ENCODE results near the gene CDH9. TPM values are rescaled to one million over a fixed set of nuclear protein-coding genes. Genes with fewer than 3 reads are reported as not detected.

The CDH9 gene
- total and polyA plus RNA-seq, 2 donors (not counting 1 experiment from before 2014, with no cell fraction given) = not detected

GRCh38 chr5:26903469-26903868, 134.9 kb downstream of the CDH9 start:
- no peaks in the 10 kb centered on the region for H3K27me3 Mint-ChIP-seq
- ChIA-PET CTCF (no interaction called here), POLR2A (no interaction called here)
- no peak overlapping the region for H3K4me2 ChIP-seq (replicated peaks; ENCODE audit: low read depth, low read length, poor library complexity, severe bottlenecking)
- WGBS (ENCODE audit: insufficient coverage) = 80% methylated on average over 1 of the region's 4 CpGs
- H3K27ac ChIP-seq (ENCODE audit: low read length in 2 of 2) = no peak overlapping the region
- H3K36me3 ChIP-seq (replicated peaks in 1 of 2; ENCODE audit: control extremely low read depth in 1 of 2, control insufficient read depth in 1 of 2, extremely low read depth in 1 of 2, insufficient read depth in 2 of 2, low read length in 1 of 2) = no peaks in the 10 kb centered on the region
- no peaks in the 10 kb centered on the region for H3K9me3 Mint-ChIP-seq (ENCODE audit: insufficient read depth)
- H3K4me3 ChIP-seq (ENCODE audit: control extremely low read depth in 1 of 5, extremely low read depth in 1 of 5, insufficient read depth in 1 of 5, low read depth in 2 of 5, low read length in 4 of 5) = no peak overlapping the region
- no peak overlapping the region for H2AFZ ChIP-seq (ENCODE audit: insufficient read depth, low read depth, low read length, poor library complexity, severe bottlenecking)
- no peaks in the 10 kb centered on the region for H3K79me2 ChIP-seq (ENCODE audit: control insufficient read depth, insufficient read depth, low read length)
- TF ChIP-seq EZH2 (IDR thresholded peaks at IDR 0.05; ENCODE audit: borderline replicate concordance, insufficient read depth, low read depth, low read length, poor library complexity, severe bottlenecking) = no peak
- TF ChIP-seq CTCF (IDR thresholded peaks at IDR 0.05) = no peak
- H3K9me3 ChIP-seq (ENCODE audit: control extremely low read depth in 1 of 3, control insufficient read depth in 2 of 3, insufficient read depth in 1 of 3, low read length in 2 of 3) = no peaks in the 10 kb centered on the region
- ATAC-seq (ENCODE audit: low read depth) (no peak), DNase-seq (no peak)
- intact Hi-C loops (cut with micrococcal nuclease) = no loop called here
- H3K4me3 Mint-ChIP-seq = no peak overlapping the region
- no peak overlapping the region for H3K27ac Mint-ChIP-seq
- no peaks in the 10 kb centered on the region for H3K4me1 Mint-ChIP-seq
- no peak overlapping the region for H3K9ac ChIP-seq (ENCODE audit: low read length)
- H3K27me3 ChIP-seq (replicated peaks in 1 of 4; ENCODE audit: control extremely low read depth in 1 of 4, control insufficient read depth in 3 of 4, insufficient read depth in 4 of 4, low read length in 3 of 4) = no peaks in the 10 kb centered on the region
- H3K4me1 ChIP-seq (ENCODE audit: control insufficient read depth in 2 of 2, insufficient read depth in 2 of 2, low read length in 2 of 2) = no peaks in the 10 kb centered on the region
- H4K20me1 ChIP-seq (ENCODE audit: control insufficient read depth, insufficient read depth, low read length, poor library complexity, severe bottlenecking) = no peaks in the 10 kb centered on the region

GRCh38 chr5:26894719-26895263, 143.6 kb downstream of the CDH9 start:
- no peaks in the 10 kb centered on the region for H3K4me1 Mint-ChIP-seq
- DNase-seq (no peak), ATAC-seq (ENCODE audit: low read depth) (no peak)
- H3K9ac ChIP-seq (ENCODE audit: low read length) = no peak overlapping the region
- peaks cover 5% of the 10 kb centered on the region for H3K9me3 Mint-ChIP-seq (ENCODE audit: insufficient read depth)
- ChIA-PET CTCF (no interaction called here), POLR2A (no interaction called here)
- intact Hi-C loops (cut with micrococcal nuclease) = no loop called here
- no peak overlapping the region for H3K4me3 ChIP-seq (ENCODE audit: control extremely low read depth in 1 of 5, extremely low read depth in 1 of 5, insufficient read depth in 1 of 5, low read depth in 2 of 5, low read length in 4 of 5)
- H3K4me1 ChIP-seq (ENCODE audit: control insufficient read depth in 2 of 2, insufficient read depth in 2 of 2, low read length in 2 of 2) = no peaks in the 10 kb centered on the region
- H3K27ac Mint-ChIP-seq = no peak overlapping the region
- H3K36me3 ChIP-seq (replicated peaks in 1 of 2; ENCODE audit: control extremely low read depth in 1 of 2, control insufficient read depth in 1 of 2, extremely low read depth in 1 of 2, insufficient read depth in 2 of 2, low read length in 1 of 2) = no peaks in the 10 kb centered on the region
- H2AFZ ChIP-seq (ENCODE audit: insufficient read depth, low read depth, low read length, poor library complexity, severe bottlenecking) = no peak overlapping the region
- no peaks in the 10 kb centered on the region for H3K79me2 ChIP-seq (ENCODE audit: control insufficient read depth, insufficient read depth, low read length)
- H3K27me3 ChIP-seq (replicated peaks in 1 of 4; ENCODE audit: control extremely low read depth in 1 of 4, control insufficient read depth in 3 of 4, insufficient read depth in 4 of 4, low read length in 3 of 4) = no peaks in the 10 kb centered on the region
- TF ChIP-seq EZH2 (IDR thresholded peaks at IDR 0.05; ENCODE audit: borderline replicate concordance, insufficient read depth, low read depth, low read length, poor library complexity, severe bottlenecking) (no peak), CTCF (IDR thresholded peaks at IDR 0.05) (no peak)
- no peaks in the 10 kb centered on the region for H4K20me1 ChIP-seq (ENCODE audit: control insufficient read depth, insufficient read depth, low read length, poor library complexity, severe bottlenecking)
- H3K9me3 ChIP-seq (ENCODE audit: control extremely low read depth in 1 of 3, control insufficient read depth in 2 of 3, insufficient read depth in 1 of 3, low read length in 2 of 3) = peaks cover 0 to 4% (median 2%) of the 10 kb centered on the region in 3 donors
- H3K27ac ChIP-seq (ENCODE audit: low read length in 2 of 2) = no peak overlapping the region
- no peak overlapping the region for H3K4me3 Mint-ChIP-seq
- no peaks in the 10 kb centered on the region for H3K27me3 Mint-ChIP-seq
- H3K4me2 ChIP-seq (replicated peaks; ENCODE audit: low read depth, low read length, poor library complexity, severe bottlenecking) = no peak overlapping the region
